GM12873 (cell line): ENCODE results near the gene FUOM.

Experiments used
- CTCF ChIP-seq: IDR thresholded peaks from 2 replicates; pipeline ENCODE4 v1.5.1; 2012; ENCODE audit warnings: low read depth, mild to moderate bottlenecking, moderate library complexity, low read length, control low read depth; ENCODE audit not compliant: insufficient read depth; ENCODE audit errors: missing control alignments

FUOM gene

GRCh38 chr10:133361227-133361626 is 3.4 kb upstream of the FUOM start:
- no peak for TF ChIP-seq CTCF

- no peak for TF ChIP-seq CTCF
Measured at GRCh38 chr10:133359972-133360610, 2.3 kb upstream of the FUOM start.

GRCh38 chr10:133359554-133359971 is 1.7 kb upstream of the FUOM start:
- no peak for TF ChIP-seq CTCF

GRCh38 chr10:133358925-133359310 is 1.1 kb upstream of the FUOM start:
- no peak for TF ChIP-seq CTCF

GRCh38 chr10:133358162-133358924 is 524 bp upstream of the FUOM start:
- no peak for TF ChIP-seq CTCF

GRCh38 chr10:133356549-133357284 is 1.1 kb downstream of the FUOM start:
- TF ChIP-seq CTCF: no peak

GRCh38 chr10:133355991-133356390 is 1.8 kb downstream of the FUOM start:
- no peak for TF ChIP-seq CTCF
